ENCODE results near the gene P2RY13. TPM values are rescaled to one million over a fixed set of nuclear protein-coding genes. Genes with fewer than 3 reads are reported as not detected.

The P2RY13 gene
- polyA plus RNA-seq (2013, experiment 1 of 2) = not detected
- not detected for polyA plus RNA-seq (2013, experiment 2 of 2)

GRCh38 chr3:151329363-151329762 lies at the start of gene P2RY13:
Gene P2RY13 (minus strand): TSS chr3:151329549. CDS start chr3:151329528, 21 bp downstream.
- Histone ChIP-seq H2BK120ac (ENCODE audit: low read depth, low read length) (no peak within 1 kb of the TSS), H2BK12ac (ENCODE audit: low read length) (no peak within 1 kb of the TSS), H3K4me1 (ENCODE audit: control insufficient read depth in 2 of 2, insufficient read depth in 1 of 2, low read depth in 1 of 2, low read length in 2 of 2) (no peaks in the 10 kb centered on the region), H4K8ac (ENCODE audit: low read depth, low read length) (no peak within 1 kb of the TSS), H2BK5ac (ENCODE audit: low read length) (no peak within 1 kb of the TSS), H3K4me2 (ENCODE audit: insufficient read depth, low read length, poor library complexity, severe bottlenecking) (no peak within 1 kb of the TSS), H3K14ac (ENCODE audit: low read length) (no peak within 1 kb of the TSS), H3K4me3 (ENCODE audit: low read length in 2 of 2) (no peak within 1 kb of the TSS), H2BK15ac (ENCODE audit: low read length) (no peak within 1 kb of the TSS), H3K18ac (ENCODE audit: low read length) (no peak within 1 kb of the TSS), H3K27ac (replicated peaks; ENCODE audit: low read length) (no peak within 1 kb of the TSS), H3K23ac (ENCODE audit: low read depth, low read length, poor library complexity) (no peak within 1 kb of the TSS), H4K91ac (ENCODE audit: low read depth, low read length, poor library complexity) (no peak within 1 kb of the TSS), H3K4ac (ENCODE audit: low read length) (no peak within 1 kb of the TSS), H3K9me3 (replicated peaks in 1 of 2; ENCODE audit: control insufficient read depth in 2 of 2, insufficient read depth in 1 of 2, low read depth in 1 of 2, low read length in 2 of 2) (no peaks in the 10 kb centered on the region), H2AFZ (ENCODE audit: low read length) (no peak within 1 kb of the TSS), H2AK5ac (ENCODE audit: low read depth, low read length) (no peak within 1 kb of the TSS), H3K9ac (ENCODE audit: low read depth, low read length, poor library complexity) (no peak within 1 kb of the TSS), H3K36me3 (replicated peaks in 1 of 2; ENCODE audit: control insufficient read depth in 2 of 2, insufficient read depth in 2 of 2, low read length in 2 of 2) (no peaks in the 10 kb centered on the region), H3K79me1 (ENCODE audit: low read depth, low read length) (no peaks in the 10 kb centered on the region), H3K27me3 (ENCODE audit: control insufficient read depth in 3 of 3, insufficient read depth in 3 of 3, low read depth in 1 of 3, low read length in 3 of 3) (no peaks in the 10 kb centered on the region)
- no CpG with 5 or more reads among the region's 1 CpG for WGBS, 2 donors (ENCODE audit: extremely low coverage in 2 of 2, insufficient read length in 2 of 2, insufficient replicate concordance in 1 of 2)
- no peak for DNase-seq (ENCODE audit: low spot score)

DNA sequence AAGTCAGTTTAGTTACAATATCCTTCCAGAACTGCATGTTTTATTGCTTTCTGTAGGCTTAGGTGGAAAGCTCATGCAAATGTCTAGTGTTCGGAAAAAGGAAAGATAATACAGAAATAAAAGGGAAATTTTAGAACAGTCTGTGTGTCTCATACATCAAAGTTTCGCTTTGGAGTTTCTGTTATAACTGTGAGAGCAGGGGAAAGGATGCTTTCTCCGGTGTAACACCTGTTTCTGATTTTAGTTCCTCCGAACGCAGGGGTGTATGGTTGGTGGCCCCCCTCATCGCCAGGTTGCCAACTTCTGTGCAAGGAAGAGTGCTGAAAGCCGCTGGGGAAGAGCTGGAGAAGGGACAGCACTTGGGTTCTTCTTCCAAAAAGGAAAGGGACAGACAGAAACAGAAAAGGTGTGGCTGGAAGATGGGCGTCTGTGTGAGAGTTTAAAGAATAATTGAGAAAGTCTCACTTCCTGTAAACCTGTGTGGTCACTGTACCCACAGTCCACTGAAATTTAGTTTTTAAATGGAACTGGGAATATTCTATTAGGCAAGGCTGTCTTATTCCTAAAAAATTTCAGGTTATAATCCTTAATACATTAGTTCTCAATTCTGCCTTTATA lies 48.5 kb upstream of the P2RY13 start:
- DNase-seq (ENCODE audit: low spot score) = no peak
- WGBS, 2 donors (ENCODE audit: extremely low coverage in 2 of 2, insufficient read length in 2 of 2, insufficient replicate concordance in 1 of 2) = no CpG with 5 or more reads among the region's 8 CpGs

GRCh38 chr3:151372063-151372820 lies 42.9 kb upstream of the P2RY13 start:
- no peak overlapping the region for H3K14ac ChIP-seq (ENCODE audit: low read length)
- H3K23ac ChIP-seq (ENCODE audit: low read depth, low read length, poor library complexity) = no peak overlapping the region
- no peak overlapping the region for H2BK12ac ChIP-seq (ENCODE audit: low read length)
- no peaks in the 10 kb centered on the region for H3K4me1 ChIP-seq (ENCODE audit: control insufficient read depth in 2 of 2, insufficient read depth in 1 of 2, low read depth in 1 of 2, low read length in 2 of 2)
- no peak overlapping the region for H2AFZ ChIP-seq (ENCODE audit: low read length)
- no peak overlapping the region for H3K9ac ChIP-seq (ENCODE audit: low read depth, low read length, poor library complexity)
- WGBS, 2 donors (ENCODE audit: extremely low coverage in 2 of 2, insufficient read length in 2 of 2, insufficient replicate concordance in 1 of 2) = no CpG with 5 or more reads among the region's 4 CpGs
- no peaks in the 10 kb centered on the region for H3K79me1 ChIP-seq (ENCODE audit: low read depth, low read length)
- no peak overlapping the region for H4K8ac ChIP-seq (ENCODE audit: low read depth, low read length)
- H2BK15ac ChIP-seq (ENCODE audit: low read length) = no peak overlapping the region
- H3K27me3 ChIP-seq (ENCODE audit: control insufficient read depth in 3 of 3, insufficient read depth in 3 of 3, low read depth in 1 of 3, low read length in 3 of 3) = no peaks in the 10 kb centered on the region
- H3K18ac ChIP-seq (ENCODE audit: low read length) = no peak overlapping the region
- H3K27ac ChIP-seq (replicated peaks; ENCODE audit: low read length) = no peak overlapping the region
- peaks cover 0 to 4% of the 10 kb centered on the region in 2 donors for H3K36me3 ChIP-seq (replicated peaks in 1 of 2; ENCODE audit: control insufficient read depth in 2 of 2, insufficient read depth in 2 of 2, low read length in 2 of 2)
- no peak overlapping the region for H4K91ac ChIP-seq (ENCODE audit: low read depth, low read length, poor library complexity)
- H3K4me2 ChIP-seq (ENCODE audit: insufficient read depth, low read length, poor library complexity, severe bottlenecking) = no peak overlapping the region
- H3K4me3 ChIP-seq (ENCODE audit: low read length in 2 of 2) = no peak overlapping the region
- no peak overlapping the region for H2BK120ac ChIP-seq (ENCODE audit: low read depth, low read length)
- no peak overlapping the region for H3K4ac ChIP-seq (ENCODE audit: low read length)
- no peak for DNase-seq (ENCODE audit: low spot score)
- H2AK5ac ChIP-seq (ENCODE audit: low read depth, low read length) = no peak overlapping the region
- no peak overlapping the region for H2BK5ac ChIP-seq (ENCODE audit: low read length)
- no peaks in the 10 kb centered on the region for H3K9me3 ChIP-seq (replicated peaks in 1 of 2; ENCODE audit: control insufficient read depth in 2 of 2, insufficient read depth in 1 of 2, low read depth in 1 of 2, low read length in 2 of 2)

More for the DNA sequence above, 48.5 kb upstream of the P2RY13 start:
- H3K36me3 ChIP-seq (replicated peaks in 1 of 2; ENCODE audit: control insufficient read depth in 2 of 2, insufficient read depth in 2 of 2, low read length in 2 of 2) = peaks cover 0 to 5% of the 10 kb centered on the region in 2 donors
- no peaks in the 10 kb centered on the region for H3K9me3 ChIP-seq (replicated peaks in 1 of 2; ENCODE audit: control insufficient read depth in 2 of 2, insufficient read depth in 1 of 2, low read depth in 1 of 2, low read length in 2 of 2)
- H4K91ac ChIP-seq (ENCODE audit: low read depth, low read length, poor library complexity) = no peak overlapping the region
- H2BK120ac ChIP-seq (ENCODE audit: low read depth, low read length) = no peak overlapping the region
- H3K4me2 ChIP-seq (ENCODE audit: insufficient read depth, low read length, poor library complexity, severe bottlenecking) = no peak overlapping the region
- no peak overlapping the region for H2BK5ac ChIP-seq (ENCODE audit: low read length)
- H3K27me3 ChIP-seq (ENCODE audit: control insufficient read depth in 3 of 3, insufficient read depth in 3 of 3, low read depth in 1 of 3, low read length in 3 of 3) = no peaks in the 10 kb centered on the region
- no peaks in the 10 kb centered on the region for H3K4me1 ChIP-seq (ENCODE audit: control insufficient read depth in 2 of 2, insufficient read depth in 1 of 2, low read depth in 1 of 2, low read length in 2 of 2)
- no peak overlapping the region for H3K9ac ChIP-seq (ENCODE audit: low read depth, low read length, poor library complexity)
- H2BK12ac ChIP-seq (ENCODE audit: low read length) = no peak overlapping the region
- H3K23ac ChIP-seq (ENCODE audit: low read depth, low read length, poor library complexity) = no peak overlapping the region
- H2BK15ac ChIP-seq (ENCODE audit: low read length) = no peak overlapping the region
- H3K27ac ChIP-seq (replicated peaks; ENCODE audit: low read length) = no peak overlapping the region
- H3K18ac ChIP-seq (ENCODE audit: low read length) = no peak overlapping the region
- no peaks in the 10 kb centered on the region for H3K79me1 ChIP-seq (ENCODE audit: low read depth, low read length)
- no peak overlapping the region for H4K8ac ChIP-seq (ENCODE audit: low read depth, low read length)
- H2AFZ ChIP-seq (ENCODE audit: low read length) = no peak overlapping the region
- no peak overlapping the region for H3K4me3 ChIP-seq (ENCODE audit: low read length in 2 of 2)
- no peak overlapping the region for H2AK5ac ChIP-seq (ENCODE audit: low read depth, low read length)
- H3K14ac ChIP-seq (ENCODE audit: low read length) = no peak overlapping the region
- H3K4ac ChIP-seq (ENCODE audit: low read length) = no peak overlapping the region

GRCh38 chr3:151371526-151371925 lies 42.2 kb upstream of the P2RY13 start:
- H3K79me1 ChIP-seq (ENCODE audit: low read depth, low read length) = no peaks in the 10 kb centered on the region
- H2BK12ac ChIP-seq (ENCODE audit: low read length) = no peak overlapping the region
- H3K4ac ChIP-seq (ENCODE audit: low read length) = no peak overlapping the region
- H2BK15ac ChIP-seq (ENCODE audit: low read length) = no peak overlapping the region
- no peak overlapping the region for H4K91ac ChIP-seq (ENCODE audit: low read depth, low read length, poor library complexity)
- no peak overlapping the region for H2BK120ac ChIP-seq (ENCODE audit: low read depth, low read length)
- no peak for DNase-seq (ENCODE audit: low spot score)
- H2BK5ac ChIP-seq (ENCODE audit: low read length) = no peak overlapping the region
- no peak overlapping the region for H3K9ac ChIP-seq (ENCODE audit: low read depth, low read length, poor library complexity)
- no peak overlapping the region for H3K14ac ChIP-seq (ENCODE audit: low read length)
- no peak overlapping the region for H3K27ac ChIP-seq (replicated peaks; ENCODE audit: low read length)
- no peak overlapping the region for H3K4me3 ChIP-seq (ENCODE audit: low read length in 2 of 2)
- H3K4me1 ChIP-seq (ENCODE audit: control insufficient read depth in 2 of 2, insufficient read depth in 1 of 2, low read depth in 1 of 2, low read length in 2 of 2) = no peaks in the 10 kb centered on the region
- no peak overlapping the region for H3K4me2 ChIP-seq (ENCODE audit: insufficient read depth, low read length, poor library complexity, severe bottlenecking)
- no peaks in the 10 kb centered on the region for H3K27me3 ChIP-seq (ENCODE audit: control insufficient read depth in 3 of 3, insufficient read depth in 3 of 3, low read depth in 1 of 3, low read length in 3 of 3)
- H4K8ac ChIP-seq (ENCODE audit: low read depth, low read length) = no peak overlapping the region
- H3K9me3 ChIP-seq (replicated peaks in 1 of 2; ENCODE audit: control insufficient read depth in 2 of 2, insufficient read depth in 1 of 2, low read depth in 1 of 2, low read length in 2 of 2) = no peaks in the 10 kb centered on the region
- no peak overlapping the region for H3K23ac ChIP-seq (ENCODE audit: low read depth, low read length, poor library complexity)
- H2AK5ac ChIP-seq (ENCODE audit: low read depth, low read length) = no peak overlapping the region
- H3K36me3 ChIP-seq (replicated peaks in 1 of 2; ENCODE audit: control insufficient read depth in 2 of 2, insufficient read depth in 2 of 2, low read length in 2 of 2) = peaks cover 0 to 4% of the 10 kb centered on the region in 2 donors
- H3K18ac ChIP-seq (ENCODE audit: low read length) = no peak overlapping the region
- H2AFZ ChIP-seq (ENCODE audit: low read length) = no peak overlapping the region
